HG03575 (cell line): Measurements from ENCODE around the gene TMEM120A.

Source experiments
- ATAC-seq: cut with Tn5 transposase; IDR thresholded peaks from one replicate; pipeline ENCODE4 v1.9.1; 2021; ENCODE audit not compliant: unreplicated experiment, insufficient number of reproducible peaks, low FRiP score; ENCODE audit errors: extremely low read depth

The TMEM120A gene

GRCh38 chr7:75983471-75984129 is 10.8 kb downstream of the TMEM120A start:
- no peak for ATAC-seq

GRCh38 chr7:75982306-75983064 is 11.9 kb downstream of the TMEM120A start:
- ATAC-seq, result no peak

GRCh38 chr7:75981453-75982305 is 12.7 kb downstream of the TMEM120A start:
- no peak for ATAC-seq

GRCh38 chr7:75981203-75981452 is 13.3 kb downstream of the TMEM120A start:
- ATAC-seq, result no peak

- no peak for ATAC-seq
Observed at GRCh38 chr7:75980430-75981202, 13.8 kb downstream of the TMEM120A start.

- no peak for ATAC-seq
Observed at GRCh38 chr7:75979759-75980429, 14.5 kb downstream of the TMEM120A start.

- ATAC-seq, result no peak
Observed at GRCh38 chr7:75977743-75978142, 16.7 kb downstream of the TMEM120A start.

GRCh38 chr7:75971961-75972763 is 22.2 kb downstream of the TMEM120A start:
- ATAC-seq, result no peak

- ATAC-seq, result no peak
Observed at GRCh38 chr7:75971309-75971960, 23.0 kb downstream of the TMEM120A start.

GRCh38 chr7:75969704-75970498 is 24.5 kb downstream of the TMEM120A start:
- ATAC-seq, result no peak

GRCh38 chr7:75969182-75969581 is 25.2 kb downstream of the TMEM120A start:
- no peak for ATAC-seq

- no peak for ATAC-seq
Observed at GRCh38 chr7:75968561-75969001, 25.8 kb downstream of the TMEM120A start.

GRCh38 chr7:75968012-75968411 is 26.4 kb downstream of the TMEM120A start:
- ATAC-seq, result no peak

- ATAC-seq, result no peak
Observed at GRCh38 chr7:75967487-75967997, 26.9 kb downstream of the TMEM120A start.

- no peak for ATAC-seq
Observed at GRCh38 chr7:75967055-75967454, 27.3 kb downstream of the TMEM120A start.

- ATAC-seq, result no peak
Observed at GRCh38 chr7:75966190-75966961, 28.0 kb downstream of the TMEM120A start.
